ENCODE measurements around the gene PLCD3. TPM values are rescaled to one million over a fixed set of nuclear protein-coding genes. Genes with fewer than 3 reads are reported as not detected.

The PLCD3 gene
- total and polyA plus RNA-seq, 11 donors, result 92.8 to 207 (median 114) TPM

GRCh38 chr17:45145035-45145389 lies 12.7 kb upstream of the PLCD3 start:
- intact Hi-C loops (cut with DNase I), result loop anchor here in 1 of 10 donors (5.0 kb wide), 1 partner anchor 52 kb away; no protein-coding TSS in a partner anchor
- Histone ChIP-seq H3K27ac (peak overlapping the region; percentile 87 to 99 (median 92)), H3K4me3 (peak overlapping the region in 10 of 12 donors; percentile 26 to 65 (median 56)), H3K9me3 (no peaks in the 10 kb centered on the region), H3K27me3 (no peaks in the 10 kb centered on the region), H3K36me3 (no peaks in the 10 kb centered on the region), H3K4me1 (peaks cover 0 to 42% (median 24%) of the 10 kb centered on the region in 12 donors)
- DNase-seq, result no peak
- no peak for ATAC-seq
- TF ChIP-seq POLR2A (IDR thresholded peaks at IDR 0.05) (no peak), CTCF (IDR thresholded peaks at IDR 0.05) (no peak)
- WGBS, 4 donors, result 68 to 85% (median 82%) methylated on average over 8 of the region's 8 CpGs

- TF ChIP-seq CTCF (IDR thresholded peaks at IDR 0.05) (no peak), POLR2A (IDR thresholded peaks at IDR 0.05) (peak in 1 of 2 donors; percentile 31)
- DNase-seq (peak; percentile 59 to 84 (median 69)), ATAC-seq (peak in 2 of 4 donors; percentile 4 to 19)
- Histone ChIP-seq H3K27me3 (no peaks in the 10 kb centered on the region), H3K4me1 (peaks cover 0 to 42% (median 24%) of the 10 kb centered on the region in 12 donors), H3K27ac (peak overlapping the region; percentile 87 to 99 (median 92)), H3K36me3 (peaks cover 0 to 2% (median 0%) of the 10 kb centered on the region in 9 donors), H3K4me3 (peak overlapping the region; percentile 26 to 65 (median 54)), H3K9me3 (no peaks in the 10 kb centered on the region)
- intact Hi-C loops (cut with DNase I), result loop anchor here in 1 of 10 donors (5.0 kb wide), 1 partner anchor 53 kb away; no protein-coding TSS in a partner anchor
- WGBS, 4 donors, result 12 to 21% (median 17%) methylated on average over 33 to 71 of the region's 71 CpGs
Measured at GRCh38 chr17:45144199-45145034, 12.1 kb upstream of the PLCD3 start.

- intact Hi-C loops (cut with DNase I), result no loop called here
- Histone ChIP-seq H3K27ac (peak overlapping the region; percentile 87 to 99 (median 92)), H3K27me3 (no peaks in the 10 kb centered on the region), H3K4me3 (peak overlapping the region; percentile 26 to 65 (median 54)), H3K9me3 (no peaks in the 10 kb centered on the region), H3K36me3 (peaks cover 0 to 4% (median 0%) of the 10 kb centered on the region in 9 donors), H3K4me1 (peaks cover 0 to 42% (median 24%) of the 10 kb centered on the region in 12 donors)
- ATAC-seq (peak in 3 of 4 donors; percentile 2 to 26 (median 21)), DNase-seq (peak; percentile 89 to 95 (median 91))
- 21 to 32% (median 24%) methylated on average over 17 to 21 of the region's 21 CpGs for WGBS, 4 donors
- peak in 1 of 2 donors; percentile 17 for TF ChIP-seq POLR2A (IDR thresholded peaks at IDR 0.05)
- no peak for TF ChIP-seq CTCF (IDR thresholded peaks at IDR 0.05)
Measured at GRCh38 chr17:45143767-45144198, 11.5 kb upstream of the PLCD3 start.

GRCh38 chr17:45143094-45143670 lies 10.9 kb upstream of the PLCD3 start:
- peak overlapping the region; percentile 87 to 99 (median 92) for H3K27ac ChIP-seq
- no peaks in the 10 kb centered on the region for H3K27me3 ChIP-seq
- 70 to 79% (median 73%) methylated on average over 8 to 13 of the region's 13 CpGs for WGBS, 4 donors
- ATAC-seq (no peak), DNase-seq (peak in 1 of 5 donors; percentile 38)
- TF ChIP-seq CTCF (IDR thresholded peaks at IDR 0.05), result no peak
- TF ChIP-seq POLR2A (IDR thresholded peaks at IDR 0.05), result no peak
- peaks cover 0 to 6% (median 0%) of the 10 kb centered on the region in 9 donors for H3K36me3 ChIP-seq
- H3K9me3 ChIP-seq, result no peaks in the 10 kb centered on the region
- peak overlapping the region in 9 of 12 donors; percentile 47 to 65 (median 56) for H3K4me3 ChIP-seq
- intact Hi-C loops (cut with DNase I), result no loop called here
- H3K4me1 ChIP-seq, result peaks cover 0 to 42% (median 24%) of the 10 kb centered on the region in 12 donors
